ENCODE results near the gene PGM1. TPM values are rescaled to one million over a fixed set of nuclear protein-coding genes. Genes with fewer than 3 reads are reported as not detected.

PGM1 gene
- total and polyA plus RNA-seq, 2 donors (not counting 3 experiments of a cell fraction or from before 2014, with no cell fraction given) = 9.3 to 21.0 TPM

- POLR2A ChIA-PET = interaction anchor here (0.6 to 1.1 kb wide), 2 partner anchors 148 to 445 kb away, joined by 3 read pairs; no protein-coding TSS in a partner anchor
- Histone ChIP-seq H3K4me3 (replicated peaks in 1 of 3; ENCODE audit: insufficient read depth in 1 of 3, low read depth in 1 of 3, low read length in 3 of 3) (no peak overlapping the region), H3K79me2 (ENCODE audit: control insufficient read depth, insufficient read depth, low read length) (no peaks in the 10 kb centered on the region), H3K4me2 (ENCODE audit: insufficient read depth, low read length) (no peak overlapping the region), H3K9me3 (replicated peaks; ENCODE audit: control insufficient read depth, insufficient read depth, low read length) (no peaks in the 10 kb centered on the region), H3K9me1 (replicated peaks; ENCODE audit: control insufficient read depth, extremely low read depth, insufficient read depth, low read length) (no peaks in the 10 kb centered on the region), H3K4me1 (ENCODE audit: control insufficient read depth, extremely low read depth, insufficient read depth, low read length) (no peaks in the 10 kb centered on the region), H4K20me1 (replicated peaks; ENCODE audit: control insufficient read depth, extremely low read depth, insufficient read depth, low read length) (no peaks in the 10 kb centered on the region), H3K36me3 (ENCODE audit: control insufficient read depth in 2 of 2, extremely low read depth in 1 of 2, insufficient read depth in 2 of 2, low read length in 2 of 2) (no peaks in the 10 kb centered on the region), H3K27me3 (ENCODE audit: control insufficient read depth in 2 of 2, insufficient read depth in 2 of 2, low read length in 2 of 2) (no peaks in the 10 kb centered on the region), H3K9ac (replicated peaks; ENCODE audit: extremely low read depth, insufficient read depth, low read length) (no peak overlapping the region), H2AFZ (ENCODE audit: low read depth, low read length) (no peak overlapping the region), H3K27ac (ENCODE audit: insufficient read depth, low read depth, low read length) (no peak overlapping the region)
- DNase-seq (ENCODE audit: low read depth, low spot score) (peak; percentile 90), FAIRE-seq (peak; percentile 94)
- no TSS peak for BruUV-seq (replicated peaks)
- intact Hi-C loops (cut with micrococcal nuclease) = loop anchor here (1.0 to 5.0 kb wide), 8 partner anchors 39 to 551 kb away; partner anchors contain the start of gene ROR1
- CTCF ChIA-PET = interaction anchor here (0.6 to 4.0 kb wide), 119 partner anchors 9 to 562 kb away, joined by 3 to 231 read pairs (median 5); partner anchors contain the start of gene ROR1
- dilution Hi-C loops (cut with MboI; ENCODE audit: extremely low pct_ligation_motif_present, low sequenced_read_pairs) = loop anchor here (25.0 kb wide), 1 partner anchor 445 kb away; no protein-coding TSS in a partner anchor
- TF ChIP-seq POLR2A (IDR thresholded peaks at IDR 0.05; ENCODE audit: low read depth, low read length) (no peak), CTCF (IDR thresholded peaks at IDR 0.05; ENCODE audit: extremely low read depth in 1 of 2, insufficient read depth in 1 of 2, low read depth in 1 of 2, low read length in 2 of 2) (peak; percentile 71 to 73)
Observed at GRCh38 chr1:63691701-63692425, 98.7 kb downstream of the PGM1 start.

GRCh38 chr1:63693944-63694571 is 100.8 kb downstream of the PGM1 start:
- H2AFZ ChIP-seq (ENCODE audit: low read depth, low read length) = no peak overlapping the region
- CTCF ChIA-PET = interaction anchor here (1.4 to 4.0 kb wide), 2 partner anchors 221 to 442 kb away, joined by 4 to 231 read pairs; no protein-coding TSS in a partner anchor
- H3K9me3 ChIP-seq (replicated peaks; ENCODE audit: control insufficient read depth, insufficient read depth, low read length) = no peaks in the 10 kb centered on the region
- dilution Hi-C loops (cut with MboI; ENCODE audit: extremely low pct_ligation_motif_present, low sequenced_read_pairs) (loop anchor here (25.0 kb wide), 1 partner anchor 443 kb away; no protein-coding TSS in a partner anchor), intact Hi-C loops (cut with micrococcal nuclease) (loop anchor here (2.0 to 5.0 kb wide), 3 partner anchors 37 to 313 kb away; no protein-coding TSS in a partner anchor)
- DNase-seq (ENCODE audit: low read depth, low spot score) (peak; percentile 18), FAIRE-seq (peak; percentile 18)
- H3K4me2 ChIP-seq (ENCODE audit: insufficient read depth, low read length) = no peak overlapping the region
- H3K36me3 ChIP-seq (ENCODE audit: control insufficient read depth in 2 of 2, extremely low read depth in 1 of 2, insufficient read depth in 2 of 2, low read length in 2 of 2) = no peaks in the 10 kb centered on the region
- H3K9me1 ChIP-seq (replicated peaks; ENCODE audit: control insufficient read depth, extremely low read depth, insufficient read depth, low read length) = no peaks in the 10 kb centered on the region
- BruUV-seq (replicated peaks) = no TSS peak
- peaks cover 10% of the 10 kb centered on the region for H3K4me1 ChIP-seq (ENCODE audit: control insufficient read depth, extremely low read depth, insufficient read depth, low read length)
- no peak overlapping the region for H3K27ac ChIP-seq (ENCODE audit: insufficient read depth, low read depth, low read length)
- POLR2A ChIA-PET = no interaction called here
- H3K27me3 ChIP-seq (ENCODE audit: control insufficient read depth in 2 of 2, insufficient read depth in 2 of 2, low read length in 2 of 2) = no peaks in the 10 kb centered on the region
- no peak overlapping the region for H3K4me3 ChIP-seq (replicated peaks in 1 of 3; ENCODE audit: insufficient read depth in 1 of 3, low read depth in 1 of 3, low read length in 3 of 3)
- H3K9ac ChIP-seq (replicated peaks; ENCODE audit: extremely low read depth, insufficient read depth, low read length) = no peak overlapping the region
- H3K79me2 ChIP-seq (ENCODE audit: control insufficient read depth, insufficient read depth, low read length) = no peaks in the 10 kb centered on the region
- TF ChIP-seq FOS (IDR thresholded peaks at IDR 0.05; ENCODE audit: borderline replicate concordance, insufficient read depth, low read length) (peak; percentile 8), MYC (IDR thresholded peaks at IDR 0.05; ENCODE audit: low read depth, low read length) (no peak), CTCF (IDR thresholded peaks at IDR 0.05; ENCODE audit: extremely low read depth in 1 of 2, insufficient read depth in 1 of 2, low read depth in 1 of 2, low read length in 2 of 2) (no peak), GATA2 (IDR thresholded peaks at IDR 0.05; ENCODE audit: insufficient read depth, insufficient read length, low read depth, low read length) (no peak)
- H4K20me1 ChIP-seq (replicated peaks; ENCODE audit: control insufficient read depth, extremely low read depth, insufficient read depth, low read length) = no peaks in the 10 kb centered on the region

Measured in endothelial cell of umbilical vein (primary cell).